Natural killer cell treated with Interleukin-12 subunit alpha and Interleukin-12 subunit beta and Interleukin-15 and Interleukin-18, amount 100 ng/mL, for 72 hours (primary cell): ENCODE results near the gene RNASET2. TPM values are rescaled to one million over a fixed set of nuclear protein-coding genes. Genes with fewer than 3 reads are reported as not detected.

ENCODE experiments used
- ATAC-seq, 2 donors: fragments of 150-1000 bp; cut with Tn5 transposase in 1 of 2; sonication (Bioruptor Pico), chemical (Tn5 transposase) in 1 of 2; 2 replicates each; pipeline ENCODE4 v1.10.0; 2021
- DNase-seq: peaks from one replicate; pipeline ENCODE4 v3.0.0; 2022; ENCODE audit warnings: low spot score
- H3K27ac Mint-ChIP-seq, 2 donors: 1 replicate in 1 of 2; 2 replicates in 1 of 2; pipeline ENCODE4 v1.8.0; 2022; ENCODE audit warnings: mixed read lengths in 2 of 2, mild to moderate bottlenecking in 1 of 2, moderate library complexity in 1 of 2
- H3K27me3 Mint-ChIP-seq, 2 donors: 1 replicate in 1 of 2; 2 replicates in 1 of 2; pipeline ENCODE4 v1.8.0; 2022; ENCODE audit warnings: mixed read lengths in 2 of 2
- H3K36me3 Mint-ChIP-seq: one replicate; pipeline ENCODE4 v1.8.0; 2022; ENCODE audit warnings: mixed read lengths
- H3K4me1 Mint-ChIP-seq, 2 donors: 1 replicate in 1 of 2; 2 replicates in 1 of 2; pipeline ENCODE4 v1.8.0; 2022; ENCODE audit warnings: low read depth in 2 of 2, mixed read lengths in 2 of 2, mild to moderate bottlenecking in 1 of 2
- H3K4me3 Mint-ChIP-seq: one replicate; pipeline ENCODE4 v1.8.0; 2022; ENCODE audit warnings: mixed read lengths
- H3K9me3 Mint-ChIP-seq: 2 replicates; pipeline ENCODE4 v1.8.0; 2022; ENCODE audit warnings: mixed read lengths
- total RNA-seq, 2 donors: library from RNA; stranded (reverse); gene quantifications; one replicate each; pipeline ENCODE4 v1.2.3, GENCODE V29; 2022

The RNASET2 gene
- total RNA-seq, 2 donors from 2014 or later: 18.1 to 50.6 TPM

DNA sequence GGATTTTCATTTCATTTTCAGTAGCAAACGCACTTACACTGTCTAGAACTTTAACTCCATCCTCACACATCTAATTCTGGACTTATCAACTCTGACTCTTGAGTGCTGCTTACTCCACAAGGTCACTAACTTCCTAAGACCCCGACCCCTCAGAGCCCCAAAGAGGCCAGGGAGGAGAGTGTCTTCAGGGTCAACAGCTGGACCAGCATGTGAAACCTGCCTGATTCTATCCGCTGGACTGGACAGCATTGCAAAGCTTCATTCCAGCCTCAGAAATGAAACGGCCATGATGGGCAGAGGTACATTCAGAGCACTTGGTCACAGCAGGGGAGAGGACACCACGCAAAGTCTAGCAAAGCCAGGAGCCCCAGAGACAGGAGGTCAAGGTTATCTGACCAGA is 9.1 kb downstream of the RNASET2 start:
- ATAC-seq (no peak), DNase-seq (no peak)
- no peak overlapping the region for H3K27ac Mint-ChIP-seq
- H3K36me3 Mint-ChIP-seq: no peaks in the 10 kb centered on the region
- H3K27me3 Mint-ChIP-seq: no peaks in the 10 kb centered on the region
- H3K9me3 Mint-ChIP-seq: no peaks in the 10 kb centered on the region
- H3K4me1 Mint-ChIP-seq: peaks cover 14 to 22% of the 10 kb centered on the region in 2 donors
- no peak overlapping the region for H3K4me3 Mint-ChIP-seq

GRCh38 chr6:166946125-166946524 is 10.2 kb downstream of the RNASET2 start:
- Mint-ChIP-seq H3K4me1 (peaks cover 11 to 18% of the 10 kb centered on the region in 2 donors), H3K27me3 (no peaks in the 10 kb centered on the region), H3K27ac (no peak overlapping the region), H3K36me3 (no peaks in the 10 kb centered on the region), H3K9me3 (no peaks in the 10 kb centered on the region), H3K4me3 (no peak overlapping the region)
- ATAC-seq (no peak), DNase-seq (no peak)

GRCh38 chr6:166944666-166945256 is 11.6 kb downstream of the RNASET2 start:
- H3K9me3 Mint-ChIP-seq: no peaks in the 10 kb centered on the region
- H3K27me3 Mint-ChIP-seq: no peaks in the 10 kb centered on the region
- no peak overlapping the region for H3K27ac Mint-ChIP-seq
- H3K4me3 Mint-ChIP-seq: no peak overlapping the region
- H3K4me1 Mint-ChIP-seq: peaks cover 0 to 6% of the 10 kb centered on the region in 2 donors
- no peak for ATAC-seq
- DNase-seq: no peak
- no peaks in the 10 kb centered on the region for H3K36me3 Mint-ChIP-seq

DNA sequence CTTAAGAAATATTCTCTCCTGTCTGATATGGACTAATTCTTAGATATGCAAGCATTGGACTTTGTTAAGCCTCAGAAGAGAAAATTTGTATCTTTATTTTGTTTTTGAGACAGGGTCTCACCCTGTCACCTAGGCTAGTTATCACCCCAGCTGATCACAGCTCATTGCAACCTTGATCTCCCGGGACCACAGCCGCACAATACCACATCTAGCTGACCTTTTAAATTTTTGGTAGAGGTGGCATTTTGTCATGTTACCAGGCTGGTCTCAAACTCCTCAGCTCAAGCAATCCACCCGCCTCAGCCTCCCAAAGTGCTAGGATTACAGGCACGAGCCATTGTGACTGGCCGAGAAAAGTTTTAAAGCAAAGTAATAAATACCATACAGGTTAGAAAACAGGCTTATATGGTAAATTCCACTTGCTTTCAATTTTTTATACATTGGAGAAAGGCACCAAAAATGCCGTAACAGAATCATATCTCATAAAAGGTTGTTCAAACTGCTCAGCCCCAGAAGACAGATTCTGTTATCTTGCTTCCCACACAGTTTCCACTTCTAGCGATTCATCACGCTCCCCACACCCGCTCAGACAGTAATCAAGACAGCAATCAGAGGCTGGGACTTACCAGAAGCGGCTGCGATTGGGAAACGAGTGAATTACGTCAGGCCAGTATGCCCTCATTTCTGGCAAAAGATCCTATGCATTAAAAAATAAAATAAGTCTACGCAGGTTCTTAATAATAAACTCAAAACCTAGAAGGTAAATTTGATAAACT is 13.8 kb downstream of the RNASET2 start:
- ATAC-seq: peak in 1 of 2 donors; percentile 52
- H3K27me3 Mint-ChIP-seq: no peaks in the 10 kb centered on the region
- H3K36me3 Mint-ChIP-seq: no peaks in the 10 kb centered on the region
- H3K27ac Mint-ChIP-seq: peak overlapping the region in 1 of 2 donors; percentile 23
- H3K4me1 Mint-ChIP-seq: peaks cover 0 to 6% of the 10 kb centered on the region in 2 donors
- no peaks in the 10 kb centered on the region for H3K9me3 Mint-ChIP-seq
- no peak overlapping the region for H3K4me3 Mint-ChIP-seq
- no peak for DNase-seq

- ATAC-seq: no peak
- H3K27me3 Mint-ChIP-seq: no peaks in the 10 kb centered on the region
- no peak overlapping the region for H3K27ac Mint-ChIP-seq
- no peaks in the 10 kb centered on the region for H3K36me3 Mint-ChIP-seq
- DNase-seq: no peak
- H3K9me3 Mint-ChIP-seq: no peaks in the 10 kb centered on the region
- peaks cover 0 to 6% of the 10 kb centered on the region in 2 donors for H3K4me1 Mint-ChIP-seq
- no peak overlapping the region for H3K4me3 Mint-ChIP-seq
Measured at GRCh38 chr6:166940643-166941068, 15.7 kb downstream of the RNASET2 start.

GRCh38 chr6:166939894-166940293 is 16.5 kb downstream of the RNASET2 start:
- Mint-ChIP-seq H3K36me3 (no peaks in the 10 kb centered on the region), H3K4me3 (no peak overlapping the region), H3K27me3 (no peaks in the 10 kb centered on the region), H3K27ac (no peak overlapping the region), H3K4me1 (peaks cover 0 to 6% of the 10 kb centered on the region in 2 donors), H3K9me3 (no peaks in the 10 kb centered on the region)
- ATAC-seq (no peak), DNase-seq (no peak)

DNA sequence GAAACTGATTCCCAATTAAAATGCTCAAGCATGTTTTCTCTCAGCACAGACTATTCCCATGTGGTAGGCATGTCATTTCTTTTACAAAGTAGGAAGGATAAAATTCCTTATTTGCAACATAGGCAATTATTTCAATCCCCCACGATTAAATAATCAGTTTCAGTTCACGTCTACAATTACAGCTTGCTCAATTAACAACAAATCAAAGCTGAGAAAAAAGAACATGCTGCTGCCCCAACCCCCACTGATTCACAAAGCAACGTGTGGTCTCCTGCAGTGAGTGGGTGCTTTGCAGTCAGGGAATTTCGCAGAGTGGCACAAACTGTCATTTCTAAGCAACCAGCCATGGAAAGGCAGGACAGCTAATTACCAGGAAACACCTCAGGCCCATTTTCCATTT is 17.0 kb downstream of the RNASET2 start:
- no peaks in the 10 kb centered on the region for H3K9me3 Mint-ChIP-seq
- DNase-seq: no peak
- H3K27ac Mint-ChIP-seq: no peak overlapping the region
- H3K36me3 Mint-ChIP-seq: no peaks in the 10 kb centered on the region
- ATAC-seq: no peak
- no peaks in the 10 kb centered on the region for H3K27me3 Mint-ChIP-seq
- H3K4me1 Mint-ChIP-seq: peaks cover 0 to 6% of the 10 kb centered on the region in 2 donors
- no peak overlapping the region for H3K4me3 Mint-ChIP-seq

GRCh38 chr6:166938704-166939103 is 17.6 kb downstream of the RNASET2 start:
- DNase-seq: no peak
- no peak overlapping the region for H3K4me3 Mint-ChIP-seq
- no peaks in the 10 kb centered on the region for H3K36me3 Mint-ChIP-seq
- H3K27ac Mint-ChIP-seq: no peak overlapping the region
- no peaks in the 10 kb centered on the region for H3K27me3 Mint-ChIP-seq
- H3K4me1 Mint-ChIP-seq: peaks cover 0 to 6% of the 10 kb centered on the region in 2 donors
- no peaks in the 10 kb centered on the region for H3K9me3 Mint-ChIP-seq
- ATAC-seq: no peak

GRCh38 chr6:166938150-166938549 is 18.2 kb downstream of the RNASET2 start:
- ATAC-seq: no peak
- H3K4me1 Mint-ChIP-seq: peaks cover 0 to 4% of the 10 kb centered on the region in 2 donors
- no peaks in the 10 kb centered on the region for H3K9me3 Mint-ChIP-seq
- no peak overlapping the region for H3K27ac Mint-ChIP-seq
- no peak overlapping the region for H3K4me3 Mint-ChIP-seq
- DNase-seq: no peak
- H3K36me3 Mint-ChIP-seq: no peaks in the 10 kb centered on the region
- no peaks in the 10 kb centered on the region for H3K27me3 Mint-ChIP-seq

DNA sequence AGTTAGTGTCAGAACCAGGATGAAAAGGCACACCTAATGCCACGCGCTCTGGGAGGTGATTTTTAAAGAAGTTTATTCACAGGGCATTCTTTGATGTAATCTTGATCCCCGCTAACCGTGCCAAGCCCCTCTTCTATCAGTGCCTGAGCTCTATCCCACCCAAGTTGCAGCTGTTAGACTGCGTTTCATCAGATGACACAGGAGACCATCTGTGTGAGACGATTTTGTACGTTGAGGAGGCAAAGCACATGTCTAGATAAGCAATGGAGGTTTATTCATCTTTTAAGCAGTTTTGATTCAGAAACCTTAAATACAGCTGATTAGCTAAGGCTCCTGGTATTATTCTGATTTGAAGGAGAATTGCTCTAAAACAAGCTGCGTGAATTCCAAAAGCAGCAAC is 18.6 kb downstream of the RNASET2 start:
- Mint-ChIP-seq H3K36me3 (no peaks in the 10 kb centered on the region), H3K9me3 (no peaks in the 10 kb centered on the region), H3K4me1 (no peaks in the 10 kb centered on the region), H3K4me3 (no peak overlapping the region), H3K27ac (no peak overlapping the region), H3K27me3 (no peaks in the 10 kb centered on the region)
- no peak for DNase-seq
- no peak for ATAC-seq

GRCh38 chr6:166936079-166936787 is 20.1 kb downstream of the RNASET2 start:
- Mint-ChIP-seq H3K9me3 (no peaks in the 10 kb centered on the region), H3K4me1 (peaks cover 4 to 7% of the 10 kb centered on the region in 2 donors), H3K4me3 (no peak overlapping the region), H3K27me3 (no peaks in the 10 kb centered on the region), H3K27ac (no peak overlapping the region), H3K36me3 (no peaks in the 10 kb centered on the region)
- ATAC-seq (no peak), DNase-seq (no peak)

- DNase-seq: no peak
- ATAC-seq: no peak
- Mint-ChIP-seq H3K4me1 (peaks cover 4 to 7% of the 10 kb centered on the region in 2 donors), H3K27ac (no peak overlapping the region), H3K4me3 (no peak overlapping the region), H3K9me3 (no peaks in the 10 kb centered on the region), H3K27me3 (no peaks in the 10 kb centered on the region), H3K36me3 (no peaks in the 10 kb centered on the region)
Measured at GRCh38 chr6:166935353-166935752, 21.0 kb downstream of the RNASET2 start.

DNA sequence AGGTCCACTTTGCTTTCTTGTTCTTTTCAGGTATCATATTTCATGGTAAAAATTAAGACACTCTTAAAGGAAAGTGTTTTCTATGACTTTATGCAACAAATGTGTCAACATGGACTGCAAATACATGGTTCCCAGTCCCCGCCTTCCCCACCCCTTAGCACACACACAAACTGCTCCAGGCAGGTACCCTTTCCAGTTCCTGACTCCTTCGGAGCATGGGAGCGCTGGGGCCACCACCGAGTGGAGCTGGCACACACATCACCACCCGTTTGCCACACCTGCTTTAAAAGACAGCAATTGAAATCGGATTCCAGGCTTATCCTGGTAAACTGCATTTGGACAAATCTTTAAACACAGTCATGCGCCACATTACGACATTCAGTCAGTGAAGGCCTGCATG is 22.2 kb downstream of the RNASET2 start:
- Mint-ChIP-seq H3K36me3 (no peaks in the 10 kb centered on the region), H3K4me1 (peaks cover 7% of the 10 kb centered on the region in 2 donors), H3K4me3 (no peak overlapping the region), H3K9me3 (no peaks in the 10 kb centered on the region), H3K27me3 (no peaks in the 10 kb centered on the region), H3K27ac (no peak overlapping the region)
- ATAC-seq (no peak), DNase-seq (no peak)

GRCh38 chr6:166933396-166933795 is 23.0 kb downstream of the RNASET2 start:
- Mint-ChIP-seq H3K4me1 (peaks cover 7% of the 10 kb centered on the region in 2 donors), H3K4me3 (no peak overlapping the region), H3K9me3 (no peaks in the 10 kb centered on the region), H3K27ac (no peak overlapping the region), H3K36me3 (no peaks in the 10 kb centered on the region), H3K27me3 (no peaks in the 10 kb centered on the region)
- no peak for DNase-seq
- no peak for ATAC-seq
